ENCODE measurements around the gene ADAMTSL1. TPM values are rescaled to one million over a fixed set of nuclear protein-coding genes. Genes with fewer than 3 reads are reported as not detected.

The ADAMTSL1 gene
- total and polyA plus RNA-seq, 2 of the 13 experiments (the other 11 are each of a cell fraction or from before 2014, with no cell fraction given) = not detected

GRCh38 chr9:18861609-18862544 lies 387.9 kb downstream of the ADAMTSL1 start:
- no peak for FAIRE-seq

More at GRCh38 chr9:18861609-18862544, 387.9 kb downstream of the ADAMTSL1 start:
- Histone ChIP-seq H2AFZ (ENCODE audit: low read length) (no peak overlapping the region), H3K4me3 (replicated peaks in 1 of 3; ENCODE audit: insufficient read depth in 1 of 3, low read depth in 2 of 3, low read length in 3 of 3) (no peak overlapping the region), H3K4me1 (ENCODE audit: insufficient read depth, low read length) (no peaks in the 10 kb centered on the region), H3K4me2 (ENCODE audit: low read depth, low read length) (no peak overlapping the region), H3K79me2 (ENCODE audit: insufficient read depth, low read length) (no peaks in the 10 kb centered on the region), H3K27me3 (ENCODE audit: control insufficient read depth in 1 of 2, insufficient read depth in 2 of 2, low read length in 2 of 2) (no peaks in the 10 kb centered on the region; a peak in 1 of 5 replicates), H3K36me3 (replicated peaks in 1 of 2; ENCODE audit: control insufficient read depth in 1 of 2, insufficient read depth in 2 of 2, low read length in 2 of 2) (no peaks in the 10 kb centered on the region), H3K27ac (ENCODE audit: extremely low read length, insufficient read depth, low read length) (no peak overlapping the region), H3K9ac (ENCODE audit: insufficient read depth, low read depth, low read length) (no peak overlapping the region), H4K20me1 (ENCODE audit: insufficient read depth, low read length) (no peaks in the 10 kb centered on the region), H3K9me3 (ENCODE audit: low read length) (no peaks in the 10 kb centered on the region)
- ChIA-PET CTCF (ENCODE audit: low intra/inter-chr PET ratio, low total read pairs) (no interaction called here), POLR2A (no interaction called here)
- TF ChIP-seq ZNF567 (CRISPR knock-in tag; IDR thresholded peaks at IDR 0.05; ENCODE audit: borderline replicate concordance) (no peak), FLYWCH1 (CRISPR knock-in tag; IDR thresholded peaks at IDR 0.05) (no peak), ZNF749 (CRISPR knock-in tag; IDR thresholded peaks at IDR 0.05; ENCODE audit: borderline replicate concordance) (no peak), JARID2 (CRISPR knock-in tag; IDR thresholded peaks at IDR 0.05; ENCODE audit: insufficient replicate concordance) (no peak), PTBP1 (IDR thresholded peaks at IDR 0.05; ENCODE audit: low read depth, low read length, poor library complexity, severe bottlenecking) (no peak), KAT2B (IDR thresholded peaks at IDR 0.05; ENCODE audit: borderline replicate concordance, low read depth, low read length) (no peak), KDM4B (CRISPR knock-in tag; IDR thresholded peaks at IDR 0.05) (no peak), ETV5 (CRISPR knock-in tag; IDR thresholded peaks at IDR 0.05; ENCODE audit: borderline replicate concordance) (no peak), ATF1 (CRISPR knock-in tag; IDR thresholded peaks at IDR 0.05) (no peak), MAFF (IDR thresholded peaks at IDR 0.05; ENCODE audit: low read depth, low read length) (no peak), HOMEZ (CRISPR knock-in tag; IDR thresholded peaks at IDR 0.05; ENCODE audit: low read depth) (no peak), ZFP90 (CRISPR knock-in tag; IDR thresholded peaks at IDR 0.05; ENCODE audit: borderline replicate concordance) (no peak), IKZF5 (CRISPR knock-in tag; IDR thresholded peaks at IDR 0.05) (no peak), ZNF101 (CRISPR knock-in tag; IDR thresholded peaks at IDR 0.05; ENCODE audit: borderline replicate concordance, low read depth) (no peak), ZNF260 (CRISPR knock-in tag; IDR thresholded peaks at IDR 0.05; ENCODE audit: borderline replicate concordance, low read depth) (no peak), ZKSCAN8 (CRISPR knock-in tag; IDR thresholded peaks at IDR 0.05; ENCODE audit: borderline replicate concordance) (no peak), SP4 (CRISPR knock-in tag; IDR thresholded peaks at IDR 0.05) (no peak)
- DNase-seq (ENCODE audit: low spot score) = no peak
- intact Hi-C loops (cut with micrococcal nuclease; ENCODE audit: unreplicated experiment) (no loop called here), in situ Hi-C loops (cut with HindIII; ENCODE audit: extremely low pct_ligation_motif_present, low pct_unique_long_range_greater_than_20kb) (no loop called here)
- WGBS (ENCODE audit: low lambda C conversion rate) = 15% methylated on average over 12 of the region's 14 CpGs
- no TSS peak for BruUV-seq (replicated peaks)
- no peak; the same call in 2 of the 3 replicates for ATAC-seq

Measured in HepG2 (cell line).